Activated naive CD4-positive, alpha-beta T cell treated with anti-CD3 and anti-CD28 coated beads, Interleukin-2, amount 50 U/mL, for 16 hours (primary cell): ENCODE measurements around the gene P2RX2.

Experiments
- DNase-seq: peaks from one replicate; pipeline ENCODE4 v3.0.0-alpha.2; 2020

The P2RX2 gene

GRCh38 chr12:132604151-132604618, 14.4 kb upstream of the P2RX2 start:
- no peak for DNase-seq

GRCh38 chr12:132604668-132605441, 13.7 kb upstream of the P2RX2 start:
- no peak for DNase-seq

- DNase-seq: no peak
Observed at GRCh38 chr12:132605892-132606291, 12.7 kb upstream of the P2RX2 start.

- no peak for DNase-seq
Observed at GRCh38 chr12:132606466-132606865, 12.1 kb upstream of the P2RX2 start.

- no peak for DNase-seq
Observed at GRCh38 chr12:132606927-132607326, 11.6 kb upstream of the P2RX2 start.

- DNase-seq: no peak
Observed at GRCh38 chr12:132608231-132609171, 10.1 kb upstream of the P2RX2 start.

- no peak for DNase-seq
Observed at GRCh38 chr12:132610051-132610759, 8.4 kb upstream of the P2RX2 start, which contains the start of gene LRCOL1. Gene LRCOL1 (minus strand): TSS chr12:132610582. CDS start chr12:132606251, 4,331 bp downstream.

GRCh38 chr12:132610866-132611602, 7.5 kb upstream of the P2RX2 start:
- no peak for DNase-seq

GRCh38 chr12:132611620-132612019, 7.0 kb upstream of the P2RX2 start:
- DNase-seq: no peak

- no peak for DNase-seq
Observed at GRCh38 chr12:132614029-132614428, 4.5 kb upstream of the P2RX2 start.

GRCh38 chr12:132614861-132615578, 3.6 kb upstream of the P2RX2 start:
- DNase-seq: peak; percentile 78

GRCh38 chr12:132615579-132616038, 3.0 kb upstream of the P2RX2 start:
- DNase-seq: no peak

- no peak for DNase-seq
Observed at GRCh38 chr12:132617135-132617701, 1.4 kb upstream of the P2RX2 start.

GRCh38 chr12:132617822-132618682, 524 bp upstream of the P2RX2 start:
- DNase-seq: no peak

- no peak for DNase-seq
Observed at GRCh38 chr12:132619071-132619385, 452 bp downstream of the P2RX2 start.

GRCh38 chr12:132619386-132620112, 973 bp downstream of the P2RX2 start:
- DNase-seq: no peak

GRCh38 chr12:132620113-132620898, 1.7 kb downstream of the P2RX2 start:
- no peak for DNase-seq

GRCh38 chr12:132620899-132621656, 2.5 kb downstream of the P2RX2 start:
- no peak for DNase-seq
